Sigmoid colon (tissue), 4 donors: Measurements from ENCODE around the gene TBX4.

Experiments used
- CTCF ChIP-seq, 4 experiments: fragments of 450-650 bp in 3 of 4; fragments of 200-600 bp in 1 of 4; IDR thresholded peaks; one replicate each; pipeline ENCODE4 v1.5.1; 2016 to 2019; ENCODE audit warnings: antibody characterized with exemption in 4 of 4, mild to moderate bottlenecking in 3 of 4, moderate library complexity in 2 of 4
- EP300 ChIP-seq, 4 donors: sonication (generic); formaldehyde crosslinking; IDR thresholded peaks; one replicate each; pipeline ENCODE4 v1.6.1; 2017; ENCODE audit warnings: antibody characterized with exemption in 4 of 4
- POLR2A ChIP-seq, 2 donors: fragments of 450-650 bp; IDR thresholded peaks; one replicate each; pipeline ENCODE4 v1.6.1; 2016; ENCODE audit warnings: antibody characterized with exemption in 2 of 2, mild to moderate bottlenecking in 2 of 2, moderate library complexity in 2 of 2
- POLR2AphosphoS5 ChIP-seq, 4 donors: sonication (generic); formaldehyde crosslinking; IDR thresholded peaks; one replicate each; pipeline ENCODE4 v1.6.1; 2017; ENCODE audit warnings: antibody characterized with exemption in 4 of 4

GRCh38 chr17:61467416-61468262 lies 15.4 kb downstream of the TBX4 start:
- TF ChIP-seq CTCF (IDR thresholded peaks at IDR 0.05) (no peak), POLR2AphosphoS5 (IDR thresholded peaks at IDR 0.05) (no peak), POLR2A (IDR thresholded peaks at IDR 0.05) (no peak), EP300 (IDR thresholded peaks at IDR 0.05) (no peak)
